DND-41 (cell line): ENCODE data around the gene VWA8.
"Not testable (repeated sequence)": the region's sequence is repeated elsewhere in the genome, so short reads cannot be mapped to it uniquely, and the experiment has no call there.

Experiments used
- ATAC-seq: fragments of 200-7000 bp; cut with Tn5 transposase; 3 replicates; pipeline ENCODE4 v1.9.1; 2021; ENCODE audit warnings: low read depth; ENCODE audit not compliant: insufficient read depth
- DNase-seq: peaks from one replicate; pipeline ENCODE4 v3.0.0-alpha.2; 2020
- H2AFZ ChIP-seq: 2 replicates; pipeline ENCODE4 v1.6.0; 2012; ENCODE audit warnings: low read depth, low read length
- H3K27ac ChIP-seq: 2 replicates; pipeline ENCODE4 v1.5.1; 2012; ENCODE audit warnings: low read length, inconsistent platforms
- H3K27me3 ChIP-seq: fragments of 200-600 bp; sonication (generic); 2 replicates; pipeline ENCODE4 v1.6.0; 2012; ENCODE audit warnings: low read length, mild to moderate bottlenecking, inconsistent platforms; ENCODE audit not compliant: insufficient read depth, poor library complexity
- H3K36me3 ChIP-seq: 2 replicates; pipeline ENCODE4 v1.5.1; 2012; ENCODE audit warnings: low read length, inconsistent platforms; ENCODE audit not compliant: insufficient read depth
- H3K4me1 ChIP-seq: 2 replicates; pipeline ENCODE4 v1.5.1; 2012; ENCODE audit warnings: mild to moderate bottlenecking, low read length; ENCODE audit not compliant: insufficient read depth
- H3K4me2 ChIP-seq: 2 replicates; pipeline ENCODE4 v1.6.0; 2012; ENCODE audit warnings: mild to moderate bottlenecking, moderate library complexity, low read length, inconsistent platforms; ENCODE audit not compliant: insufficient read depth
- H3K4me3 ChIP-seq, 2 experiments: fragments of 200-600 bp in 1 of 2; shearing (Covaris generic) in 1 of 2; 2 replicates each; pipeline ENCODE4 v1.5.1; 2012 to 2016; ENCODE audit warnings: inconsistent platforms in 2 of 2, low read length in 2 of 2, mild to moderate bottlenecking in 2 of 2, low read depth in 1 of 2, moderate library complexity in 1 of 2
- H3K79me2 ChIP-seq: 2 replicates; pipeline ENCODE4 v1.6.0; 2012; ENCODE audit warnings: low read length, inconsistent platforms; ENCODE audit not compliant: insufficient read depth
- H3K9ac ChIP-seq: 2 replicates; pipeline ENCODE4 v1.6.0; 2012; ENCODE audit warnings: low read depth, mild to moderate bottlenecking, inconsistent platforms, low read length, moderate library complexity
- H3K9me3 ChIP-seq: 2 replicates; pipeline ENCODE4 v1.5.1; 2012; ENCODE audit warnings: low read length, moderate library complexity, mild to moderate bottlenecking, inconsistent platforms; ENCODE audit not compliant: insufficient read depth, severe bottlenecking
- H4K20me1 ChIP-seq: 2 replicates; pipeline ENCODE4 v1.6.0; 2012; ENCODE audit warnings: low read length; ENCODE audit not compliant: insufficient read depth
- EZH2 ChIP-seq: IDR thresholded peaks from 3 replicates; pipeline ENCODE4 v1.6.1; 2012; ENCODE audit warnings: borderline replicate concordance, low read depth, mild to moderate bottlenecking, moderate library complexity, low read length, inconsistent platforms; ENCODE audit not compliant: severe bottlenecking
- TF ChIP-seq, protein P1 (sequence below): IDR thresholded peaks from 2 replicates; pipeline ENCODE4 v1.5.1; 2012; ENCODE audit warnings: borderline replicate concordance, low read length, moderate library complexity, mild to moderate bottlenecking; ENCODE audit not compliant: poor library complexity, severe bottlenecking; ENCODE audit errors: extremely low read depth

Gene VWA8

DNA sequence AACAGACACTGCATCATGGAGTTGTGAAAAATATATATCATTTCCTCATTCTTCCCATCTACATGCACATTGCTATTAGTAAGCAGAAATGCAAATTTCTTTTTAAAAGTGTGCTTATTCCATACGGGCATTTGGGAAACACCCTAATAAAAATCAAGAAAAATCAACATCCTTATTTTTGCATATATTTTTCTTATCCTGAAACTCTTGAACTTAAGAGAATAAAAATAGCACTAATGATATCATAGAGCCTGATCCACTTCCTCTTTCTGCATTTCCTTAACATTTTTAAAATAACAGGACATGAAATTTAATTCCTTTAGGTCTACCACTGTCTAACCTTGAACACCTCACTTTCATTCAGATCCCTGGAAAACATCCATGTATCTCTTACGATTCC, 123.3 kb downstream of the VWA8 start:
- Histone ChIP-seq H3K79me2 (no peaks in the 10 kb centered on the region), H3K9me3 (no peaks in the 10 kb centered on the region), H2AFZ (no peak overlapping the region), H3K4me3 (no peak overlapping the region), H3K27me3 (no peaks in the 10 kb centered on the region), H3K4me1 (no peaks in the 10 kb centered on the region), H3K27ac (no peak overlapping the region), H3K4me2 (no peak overlapping the region), H4K20me1 (no peaks in the 10 kb centered on the region), H3K9ac (no peak overlapping the region), H3K36me3 (peaks cover 7% of the 10 kb centered on the region; the same call in 1 of the 2 replicates)
- ATAC-seq = no peak
- TF ChIP-seq, protein P1, sequence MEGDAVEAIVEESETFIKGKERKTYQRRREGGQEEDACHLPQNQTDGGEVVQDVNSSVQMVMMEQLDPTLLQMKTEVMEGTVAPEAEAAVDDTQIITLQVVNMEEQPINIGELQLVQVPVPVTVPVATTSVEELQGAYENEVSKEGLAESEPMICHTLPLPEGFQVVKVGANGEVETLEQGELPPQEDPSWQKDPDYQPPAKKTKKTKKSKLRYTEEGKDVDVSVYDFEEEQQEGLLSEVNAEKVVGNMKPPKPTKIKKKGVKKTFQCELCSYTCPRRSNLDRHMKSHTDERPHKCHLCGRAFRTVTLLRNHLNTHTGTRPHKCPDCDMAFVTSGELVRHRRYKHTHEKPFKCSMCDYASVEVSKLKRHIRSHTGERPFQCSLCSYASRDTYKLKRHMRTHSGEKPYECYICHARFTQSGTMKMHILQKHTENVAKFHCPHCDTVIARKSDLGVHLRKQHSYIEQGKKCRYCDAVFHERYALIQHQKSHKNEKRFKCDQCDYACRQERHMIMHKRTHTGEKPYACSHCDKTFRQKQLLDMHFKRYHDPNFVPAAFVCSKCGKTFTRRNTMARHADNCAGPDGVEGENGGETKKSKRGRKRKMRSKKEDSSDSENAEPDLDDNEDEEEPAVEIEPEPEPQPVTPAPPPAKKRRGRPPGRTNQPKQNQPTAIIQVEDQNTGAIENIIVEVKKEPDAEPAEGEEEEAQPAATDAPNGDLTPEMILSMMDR = no peak
- DNase-seq = no peak

DNA sequence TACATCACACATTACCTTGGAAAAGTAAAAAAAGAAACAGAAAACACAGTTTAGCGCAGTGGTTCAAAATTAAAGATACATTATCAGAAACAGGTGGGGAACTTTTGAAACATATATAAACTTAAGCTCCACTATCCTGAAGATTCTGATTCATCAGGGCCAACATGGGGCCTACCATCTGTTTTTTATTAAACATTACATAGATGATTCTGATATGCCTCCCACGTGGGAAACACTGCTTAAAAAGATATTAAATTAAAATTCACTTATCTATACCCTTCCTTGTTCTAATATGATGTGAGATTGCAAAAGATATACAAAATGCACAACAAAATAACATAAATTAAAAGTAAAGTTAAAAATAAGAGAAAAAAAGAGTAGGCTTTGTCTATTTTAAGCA, 125.0 kb downstream of the VWA8 start:
- H3K9me3 ChIP-seq = no peaks in the 10 kb centered on the region
- H3K4me1 ChIP-seq = no peaks in the 10 kb centered on the region
- no peak for ATAC-seq
- H2AFZ ChIP-seq = no peak overlapping the region
- peaks cover 16% of the 10 kb centered on the region; the same call in 1 of the 2 replicates for H3K36me3 ChIP-seq
- H3K27ac ChIP-seq = no peak overlapping the region
- no peak overlapping the region for H3K4me3 ChIP-seq
- no peaks in the 10 kb centered on the region for H3K27me3 ChIP-seq
- TF ChIP-seq EZH2 = no peak
- TF ChIP-seq, protein P1 = no peak
- H3K79me2 ChIP-seq = no peaks in the 10 kb centered on the region
- no peak overlapping the region for H3K9ac ChIP-seq
- no peaks in the 10 kb centered on the region for H4K20me1 ChIP-seq
- DNase-seq = no peak
- no peak overlapping the region for H3K4me2 ChIP-seq

DNA sequence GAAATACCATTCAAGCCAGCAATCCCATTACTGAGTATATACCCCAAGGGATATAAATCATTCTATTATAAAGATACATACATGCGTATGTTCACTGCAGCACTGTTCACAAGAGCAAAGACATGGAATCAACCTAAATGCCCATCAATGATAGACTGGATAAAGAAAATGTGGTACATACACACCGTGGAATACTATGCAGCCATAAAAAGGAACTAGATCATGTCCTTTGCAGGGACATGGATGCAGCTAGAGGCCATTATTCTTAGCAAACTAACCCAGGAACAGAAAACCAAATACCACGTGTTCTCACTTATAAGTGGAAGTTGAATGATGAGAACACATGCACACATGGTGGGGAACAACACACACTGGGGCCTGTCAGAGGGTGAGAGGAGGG, 126.2 kb downstream of the VWA8 start:
- not testable (repeated sequence) for H3K27ac ChIP-seq, H4K20me1 ChIP-seq, H3K4me2 ChIP-seq, ATAC-seq, H3K4me3 ChIP-seq, H2AFZ ChIP-seq, H3K79me2 ChIP-seq, H3K27me3 ChIP-seq, DNase-seq, H3K9ac ChIP-seq, H3K4me1 ChIP-seq, H3K9me3 ChIP-seq
- peaks cover 16% of the 10 kb centered on the region; the same call in 1 of the 2 replicates for H3K36me3 ChIP-seq

DNA sequence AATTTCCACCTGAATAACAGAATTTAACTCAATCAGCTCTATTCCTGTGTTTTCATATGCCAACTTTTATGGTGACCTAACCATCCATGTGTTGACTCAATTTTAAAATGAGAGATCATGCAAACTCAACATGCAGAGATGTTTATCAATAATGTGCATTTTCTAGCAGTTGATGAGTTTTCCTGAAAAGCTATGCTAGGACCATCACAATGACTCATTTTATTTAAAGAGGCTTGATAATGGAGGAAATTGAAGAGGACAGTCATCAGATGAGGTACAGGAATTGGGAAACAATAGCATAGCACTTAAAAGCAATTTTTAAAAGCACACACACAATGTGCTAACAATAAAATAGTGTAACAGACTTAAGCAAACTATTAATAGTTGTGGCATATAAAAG, 127.1 kb downstream of the VWA8 start:
- H3K27ac ChIP-seq = no peak overlapping the region
- H3K9ac ChIP-seq = no peak overlapping the region
- no peak overlapping the region for H3K4me2 ChIP-seq
- peaks cover 16% of the 10 kb centered on the region; the same call in 1 of the 2 replicates for H3K36me3 ChIP-seq
- H2AFZ ChIP-seq = no peak overlapping the region
- H4K20me1 ChIP-seq = no peaks in the 10 kb centered on the region
- H3K4me1 ChIP-seq = no peaks in the 10 kb centered on the region
- no peaks in the 10 kb centered on the region for H3K79me2 ChIP-seq
- no peak for ATAC-seq
- H3K9me3 ChIP-seq = no peaks in the 10 kb centered on the region
- H3K27me3 ChIP-seq = no peaks in the 10 kb centered on the region
- DNase-seq = no peak
- no peak overlapping the region for H3K4me3 ChIP-seq
- no peak for TF ChIP-seq EZH2
- TF ChIP-seq, protein P1 = no peak
